Activated CD4-positive, CD25-positive, alpha-beta regulatory T cell treated with anti-CD3 and anti-CD28 coated beads, Interleukin-2, amount 50 U/mL, for 72 hours (primary cell): ENCODE results near the gene KCTD15.
A peak's percentile ranks its signal among the peaks of the same experiment; 100 is the strongest.
"Not testable (repeated sequence)": the region's sequence is repeated elsewhere in the genome, so short reads cannot be mapped to it uniquely, and the experiment has no call there.

Source experiments
- DNase-seq: peaks from one replicate; pipeline ENCODE4 v3.0.0; 2021

Gene KCTD15

GRCh38 chr19:33815380-33816340 lies 19.0 kb downstream of the KCTD15 start:
- no peak for DNase-seq

GRCh38 chr19:33818411-33818810 lies 21.7 kb downstream of the KCTD15 start:
- DNase-seq: peak; percentile 11

DNA sequence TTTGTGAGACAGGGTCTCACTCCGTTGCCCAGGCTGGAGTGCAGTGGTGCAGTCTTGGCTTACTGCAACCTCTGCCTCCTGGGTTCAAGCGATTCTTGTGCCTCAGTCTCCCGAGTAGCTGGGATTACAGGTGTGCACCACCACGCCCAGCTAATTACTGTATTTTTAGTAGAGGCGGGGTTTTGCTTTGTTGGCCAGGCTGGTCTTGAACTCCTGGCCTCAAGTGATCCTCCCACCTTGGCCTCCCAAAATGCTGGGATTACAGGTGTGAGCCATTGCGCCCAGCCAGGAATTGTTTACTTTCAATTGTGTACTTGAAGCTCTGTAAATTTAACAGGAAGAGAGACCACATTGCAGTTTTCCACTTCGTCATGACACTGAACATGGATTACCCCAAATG lies 22.4 kb downstream of the KCTD15 start:
- DNase-seq: not testable (repeated sequence)

DNA sequence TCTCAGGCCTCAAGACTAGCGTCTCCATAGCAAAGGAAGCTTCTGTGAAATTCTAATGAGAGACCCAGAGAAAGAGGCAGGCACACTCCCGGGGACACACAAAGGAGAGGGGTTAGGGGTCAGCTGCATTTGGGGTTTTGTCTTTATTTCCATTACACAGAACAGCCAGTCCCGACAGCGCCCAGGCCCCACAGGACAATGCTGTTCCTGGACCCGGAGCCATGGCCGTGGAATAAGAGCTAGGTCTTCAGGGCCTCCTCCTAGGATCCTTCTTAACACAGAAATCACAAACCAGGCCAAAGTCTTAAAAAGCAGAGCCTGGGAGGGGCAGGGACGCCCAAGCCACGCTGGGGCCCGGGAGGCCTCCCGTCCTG lies 22.8 kb downstream of the KCTD15 start:
- DNase-seq: peak; percentile 14

DNA sequence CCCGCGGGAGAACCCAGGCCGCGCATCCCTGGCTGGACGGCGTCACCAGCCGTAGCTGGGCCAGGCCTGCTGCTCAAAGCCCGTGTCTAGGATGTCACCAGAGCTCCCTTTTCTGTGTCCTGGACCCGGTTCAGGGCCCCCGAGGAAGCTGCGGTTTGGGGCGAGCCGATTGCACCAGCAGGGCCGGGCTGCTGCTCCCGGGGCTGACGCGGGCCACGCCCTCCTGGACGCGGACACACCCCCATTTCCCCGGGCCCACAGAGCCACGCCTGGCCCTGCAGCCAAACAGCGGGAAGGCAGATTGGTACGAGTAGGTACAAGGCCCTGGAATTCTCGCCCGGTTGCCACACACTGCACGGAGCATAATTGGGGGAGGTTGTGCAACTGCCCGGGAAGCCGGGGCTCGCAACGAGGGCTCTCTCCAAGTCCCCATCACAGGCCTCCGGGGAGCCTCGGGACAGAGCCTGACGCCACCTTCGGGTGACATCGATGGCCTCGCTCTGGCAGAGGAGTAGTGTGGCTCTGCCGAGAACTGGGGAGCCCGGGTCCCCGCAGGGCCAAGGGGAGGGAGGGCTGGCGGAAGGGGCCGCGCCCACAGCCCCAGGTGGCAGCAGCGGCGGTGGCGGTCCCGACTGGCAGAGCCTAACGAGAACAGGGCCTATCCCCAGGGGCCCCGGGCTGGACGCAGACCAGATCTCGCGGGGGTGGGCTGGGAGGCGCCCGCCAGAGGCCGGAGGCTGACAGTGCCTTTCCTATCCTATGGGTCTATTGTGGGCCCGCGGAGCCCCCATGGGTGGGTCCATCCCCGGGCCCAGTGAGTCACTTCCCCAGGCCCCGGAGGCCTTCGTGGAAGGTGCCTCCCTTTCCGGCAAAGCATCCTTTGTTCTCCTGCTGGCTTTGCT lies 23.5 kb downstream of the KCTD15 start:
- DNase-seq: peak; percentile 58

GRCh38 chr19:33821871-33822270 lies 25.2 kb downstream of the KCTD15 start:
- no peak for DNase-seq

DNA sequence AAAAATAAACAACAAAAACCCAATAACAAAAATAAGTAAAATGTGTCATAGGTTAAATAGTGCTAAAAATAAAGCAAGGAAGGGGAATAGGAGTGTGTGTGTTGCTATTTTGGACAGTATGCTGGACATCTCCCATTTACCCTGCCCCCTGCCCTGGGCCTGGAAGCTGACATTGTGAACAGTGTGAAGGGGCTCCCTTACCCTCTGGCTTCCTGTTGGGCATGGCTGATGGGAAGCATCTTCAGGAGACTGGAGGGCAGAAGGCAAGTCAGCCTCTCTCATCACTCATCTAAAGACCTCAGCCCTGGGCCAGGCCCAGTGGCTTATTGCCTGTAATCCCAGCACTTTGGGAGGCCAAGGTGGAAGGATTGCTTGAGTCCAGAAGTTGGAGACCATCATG lies 26.7 kb downstream of the KCTD15 start:
- no peak for DNase-seq

- no peak for DNase-seq
These were observed 28.9 kb downstream of the KCTD15 start for GRCh38 chr19:33825556-33825955.

- no peak for DNase-seq
These were observed 29.9 kb downstream of the KCTD15 start for GRCh38 chr19:33826521-33826920.

- no peak for DNase-seq
These were observed 31.8 kb downstream of the KCTD15 start for GRCh38 chr19:33828266-33829075.

DNA sequence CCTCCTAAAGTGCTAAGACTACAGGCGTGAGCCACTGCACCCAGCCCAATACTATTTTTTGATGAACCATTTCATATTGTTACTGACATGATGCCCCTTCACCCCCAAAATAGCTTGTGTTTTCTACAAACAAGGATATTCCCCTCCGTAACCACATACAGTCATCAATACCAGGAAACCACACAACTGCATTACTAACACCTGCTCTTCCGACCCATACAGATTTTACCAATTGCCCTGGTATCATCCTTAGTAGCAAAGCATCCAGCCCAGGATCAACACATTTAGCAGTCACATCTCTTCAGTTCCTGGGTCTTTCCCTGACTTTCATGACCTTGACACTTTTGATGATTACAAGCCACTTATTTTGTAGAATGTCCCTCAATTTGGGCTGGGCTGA lies 33.6 kb downstream of the KCTD15 start:
- no peak for DNase-seq

- DNase-seq: no peak
These were observed 35.2 kb downstream of the KCTD15 start for GRCh38 chr19:33831825-33832224.

DNA sequence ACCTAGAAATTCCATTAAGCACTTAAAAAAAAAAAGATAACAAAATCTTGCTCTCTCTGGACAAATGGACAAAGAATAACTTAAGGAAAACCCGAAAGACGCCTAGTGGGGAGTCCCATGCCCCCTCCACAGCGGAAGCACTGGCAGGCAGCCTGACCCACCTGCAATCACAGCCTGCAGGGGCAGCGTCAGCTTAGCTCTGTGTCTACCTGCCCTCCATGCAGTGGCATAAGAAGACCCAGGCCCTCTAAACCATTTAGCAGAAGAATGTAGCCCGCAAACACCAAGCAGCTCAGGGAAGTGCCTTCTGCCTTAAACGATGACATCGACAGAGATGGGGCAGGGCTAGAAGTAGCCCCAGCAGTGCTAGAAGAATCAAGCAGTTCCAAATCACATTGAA lies 36.0 kb downstream of the KCTD15 start:
- DNase-seq: no peak

- no peak for DNase-seq
These were observed 43.7 kb downstream of the KCTD15 start for GRCh38 chr19:33840382-33840781.

GRCh38 chr19:33840783-33841182 lies 44.1 kb downstream of the KCTD15 start:
- no peak for DNase-seq

- no peak for DNase-seq
These were observed 45.0 kb downstream of the KCTD15 start for GRCh38 chr19:33841685-33842084.

DNA sequence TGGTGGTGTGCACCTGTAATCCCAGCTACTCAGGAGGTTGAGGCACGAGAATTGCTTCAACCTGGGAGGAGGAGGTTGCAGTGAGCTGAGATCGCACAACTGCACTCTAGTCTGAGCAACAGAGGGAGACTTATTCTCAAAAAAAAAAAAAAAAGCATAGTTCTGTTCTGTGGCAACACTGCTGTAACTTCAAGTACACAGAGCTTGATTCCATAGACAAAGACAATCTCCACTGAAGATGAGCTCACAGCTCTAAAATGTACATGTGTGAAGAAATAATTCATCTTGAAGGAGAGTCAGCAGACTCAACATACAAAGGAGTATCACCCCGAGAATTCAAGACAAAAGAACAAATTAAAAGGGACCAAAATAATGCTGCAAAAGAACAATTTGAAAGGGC lies 47.8 kb downstream of the KCTD15 start:
- no peak for DNase-seq

GRCh38 chr19:33845498-33845897 lies 48.8 kb downstream of the KCTD15 start:
- no peak for DNase-seq

DNA sequence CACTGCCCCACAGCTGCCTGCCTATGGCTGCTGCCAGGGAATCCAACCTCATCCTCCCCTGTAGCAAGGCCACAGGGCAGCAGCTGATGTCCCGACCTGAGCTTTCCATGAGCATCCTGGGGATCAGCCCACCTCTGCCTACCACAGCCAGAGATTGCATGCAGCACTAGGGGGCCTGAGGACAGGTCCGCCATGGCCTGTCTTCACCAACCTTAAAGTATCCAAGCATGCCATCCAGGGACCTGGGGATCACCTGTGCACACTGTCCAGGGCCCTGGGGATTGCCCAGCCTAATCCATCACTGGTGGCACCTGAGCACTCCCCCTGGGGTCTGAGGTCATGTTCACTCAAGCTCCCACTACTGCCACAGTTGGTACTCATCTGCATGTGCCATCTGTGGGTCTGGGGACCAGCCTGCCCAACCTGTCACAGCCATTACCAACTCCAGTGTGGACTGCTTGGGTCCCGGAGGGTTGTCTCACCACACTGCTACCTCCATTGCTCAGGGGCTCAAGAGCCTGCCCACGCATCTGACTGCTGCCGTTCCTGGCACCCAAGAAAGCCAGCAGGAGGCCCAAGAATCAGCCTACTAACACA lies 53.0 kb downstream of the KCTD15 start:
- no peak for DNase-seq

DNA sequence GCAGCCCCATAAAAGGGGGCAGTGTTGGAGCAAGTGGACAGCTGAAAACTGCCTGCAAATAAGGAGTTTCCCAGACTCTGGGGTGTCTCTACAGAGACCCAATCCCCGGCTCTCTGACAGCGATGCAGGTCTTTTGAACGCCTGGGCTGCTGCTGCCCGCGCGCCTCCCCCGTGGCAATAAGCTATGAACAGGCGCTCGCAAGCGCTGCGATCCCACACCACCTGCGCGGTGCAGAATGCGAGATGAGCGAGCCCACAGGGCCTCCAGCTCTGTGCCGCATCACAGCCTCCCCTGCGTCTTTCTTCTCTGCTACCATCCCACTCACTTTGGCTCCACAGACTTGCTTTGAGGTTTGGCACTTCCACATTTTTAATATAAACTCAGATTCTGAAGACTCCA lies 62.3 kb downstream of the KCTD15 start:
- DNase-seq: no peak

DNA sequence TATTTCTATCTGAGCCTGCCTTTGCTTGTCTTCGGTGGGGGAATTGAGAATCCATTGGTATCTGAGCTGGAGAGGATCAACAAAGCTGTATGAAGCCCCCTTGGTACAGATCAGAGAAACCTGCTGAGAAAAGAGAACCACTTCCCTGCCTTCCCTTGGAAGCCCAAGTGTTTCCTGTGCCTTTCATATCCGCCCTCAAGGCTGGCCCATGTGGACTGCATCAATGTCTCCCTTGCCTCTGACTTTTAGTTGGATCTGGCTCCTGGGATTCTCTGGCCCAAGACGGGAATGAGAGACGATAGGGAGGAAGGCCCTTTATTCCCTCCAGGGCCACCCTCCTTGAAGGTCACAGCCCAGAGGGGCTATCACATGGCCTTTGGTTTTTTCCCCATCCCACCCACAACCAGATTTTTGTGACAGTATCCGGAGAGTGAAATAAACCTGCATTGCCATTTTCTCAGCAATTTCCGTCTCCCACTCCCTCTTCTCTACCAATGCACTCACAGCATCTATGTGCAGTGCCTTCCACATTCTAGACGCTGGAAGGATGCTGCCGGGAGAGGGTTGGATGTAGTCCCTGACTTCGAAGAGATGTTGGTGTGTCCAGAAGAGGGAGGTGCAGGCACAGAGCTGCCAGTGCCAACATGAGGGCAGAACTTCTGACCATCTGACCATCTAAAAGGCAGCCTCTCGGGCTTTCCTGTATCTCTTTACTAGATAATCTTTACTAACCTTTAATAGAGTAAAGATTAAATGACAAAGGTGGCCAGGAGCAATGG lies 63.8 kb downstream of the KCTD15 start:
- no peak for DNase-seq

GRCh38 chr19:33861950-33862349 lies 65.3 kb downstream of the KCTD15 start:
- DNase-seq: no peak
